Measurements from ENCODE around the gene GGA1. TPM values are rescaled to one million over a fixed set of nuclear protein-coding genes. Genes with fewer than 3 reads are reported as not detected.

Gene GGA1
- total and polyA plus RNA-seq, 2 donors (not counting 1 experiment from before 2014, with no cell fraction given): 18.0 to 27.9 TPM

DNA sequence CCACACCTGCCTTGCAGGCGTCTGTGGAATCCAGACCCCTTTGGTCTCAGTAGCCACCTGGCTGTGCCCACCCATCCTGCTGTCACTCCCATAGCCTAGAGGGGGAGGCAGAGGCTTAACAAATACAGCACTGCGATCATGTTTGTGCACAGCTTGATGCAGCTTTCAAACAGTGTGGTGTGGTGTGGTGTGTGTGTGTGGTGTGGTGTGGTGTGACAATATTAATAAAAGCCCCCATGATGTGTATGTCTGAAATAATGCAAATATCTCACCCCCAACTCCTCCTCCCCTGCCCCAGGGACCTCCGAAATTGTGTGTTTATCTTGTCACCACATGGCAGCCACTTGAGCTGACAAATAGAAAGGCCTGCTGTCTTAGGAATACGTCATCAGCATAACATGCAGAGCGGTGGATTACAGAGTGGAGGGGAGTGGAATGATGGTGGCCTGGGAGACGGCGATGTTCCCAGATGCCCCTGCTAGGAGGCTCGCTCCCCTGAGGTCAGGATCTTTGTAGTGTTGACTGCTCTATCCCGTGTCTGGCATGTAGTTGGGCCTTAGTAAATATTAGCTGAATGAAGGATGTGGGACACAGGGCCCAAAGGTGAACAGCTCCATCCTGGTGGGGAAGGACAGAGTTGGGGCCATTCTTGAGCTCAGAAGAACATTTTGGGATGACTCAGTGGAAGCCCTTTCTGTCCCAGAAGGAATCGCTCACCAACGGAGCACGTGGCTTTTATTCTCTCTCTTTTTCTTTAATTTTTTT, 52.7 kb downstream of the GGA1 start:
- no peaks in the 10 kb centered on the region for H3K27me3 ChIP-seq (ENCODE audit: control insufficient read depth, insufficient read depth, low read length)
- TF ChIP-seq EZH2 (IDR thresholded peaks at IDR 0.05; ENCODE audit: low read length, missing control alignments): no peak
- TF ChIP-seq, protein P1, sequence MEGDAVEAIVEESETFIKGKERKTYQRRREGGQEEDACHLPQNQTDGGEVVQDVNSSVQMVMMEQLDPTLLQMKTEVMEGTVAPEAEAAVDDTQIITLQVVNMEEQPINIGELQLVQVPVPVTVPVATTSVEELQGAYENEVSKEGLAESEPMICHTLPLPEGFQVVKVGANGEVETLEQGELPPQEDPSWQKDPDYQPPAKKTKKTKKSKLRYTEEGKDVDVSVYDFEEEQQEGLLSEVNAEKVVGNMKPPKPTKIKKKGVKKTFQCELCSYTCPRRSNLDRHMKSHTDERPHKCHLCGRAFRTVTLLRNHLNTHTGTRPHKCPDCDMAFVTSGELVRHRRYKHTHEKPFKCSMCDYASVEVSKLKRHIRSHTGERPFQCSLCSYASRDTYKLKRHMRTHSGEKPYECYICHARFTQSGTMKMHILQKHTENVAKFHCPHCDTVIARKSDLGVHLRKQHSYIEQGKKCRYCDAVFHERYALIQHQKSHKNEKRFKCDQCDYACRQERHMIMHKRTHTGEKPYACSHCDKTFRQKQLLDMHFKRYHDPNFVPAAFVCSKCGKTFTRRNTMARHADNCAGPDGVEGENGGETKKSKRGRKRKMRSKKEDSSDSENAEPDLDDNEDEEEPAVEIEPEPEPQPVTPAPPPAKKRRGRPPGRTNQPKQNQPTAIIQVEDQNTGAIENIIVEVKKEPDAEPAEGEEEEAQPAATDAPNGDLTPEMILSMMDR (conservative IDR thresholded peaks at IDR 0.05 in 1 of 2, IDR thresholded peaks at IDR 0.05 in 1 of 2; ENCODE audit: low read depth in 1 of 2, low read length in 2 of 2): peak; percentile 58 to 60
- H3K36me3 ChIP-seq (ENCODE audit: control insufficient read depth, insufficient read depth, low read length): peaks cover 7% of the 10 kb centered on the region
- peak overlapping the region; percentile 92 for H3K4me2 ChIP-seq (ENCODE audit: extremely low read depth, insufficient read depth, low read length)
- peaks cover 30% of the 10 kb centered on the region for H3K4me1 ChIP-seq (ENCODE audit: control insufficient read depth, extremely low read depth, insufficient read depth, low read length)
- peak overlapping the region; percentile 89 for H3K27ac ChIP-seq (ENCODE audit: insufficient read depth, low read length)
- peak overlapping the region in 1 of 4 experiments; percentile 22 for H3K4me3 ChIP-seq (replicated peaks in 1 of 4; ENCODE audit: control extremely low read depth in 1 of 4, insufficient read depth in 1 of 4, low read depth in 3 of 4, low read length in 4 of 4)
- DNase-seq (ENCODE audit: low read depth in 2 of 2): peak; percentile 76 to 80
- H2AFZ ChIP-seq (ENCODE audit: low read length): peak overlapping the region; percentile 48
- H3K9me3 ChIP-seq (ENCODE audit: control insufficient read depth, insufficient read depth, low read depth, low read length): no peaks in the 10 kb centered on the region
- no peak overlapping the region for H3K9ac ChIP-seq (ENCODE audit: insufficient read depth, low read length)
- H4K20me1 ChIP-seq (ENCODE audit: control insufficient read depth, extremely low read depth, insufficient read depth, low read length): no peaks in the 10 kb centered on the region
- H3K79me2 ChIP-seq (ENCODE audit: control insufficient read depth, insufficient read depth, low read length): peaks cover 49% of the 10 kb centered on the region

DNA sequence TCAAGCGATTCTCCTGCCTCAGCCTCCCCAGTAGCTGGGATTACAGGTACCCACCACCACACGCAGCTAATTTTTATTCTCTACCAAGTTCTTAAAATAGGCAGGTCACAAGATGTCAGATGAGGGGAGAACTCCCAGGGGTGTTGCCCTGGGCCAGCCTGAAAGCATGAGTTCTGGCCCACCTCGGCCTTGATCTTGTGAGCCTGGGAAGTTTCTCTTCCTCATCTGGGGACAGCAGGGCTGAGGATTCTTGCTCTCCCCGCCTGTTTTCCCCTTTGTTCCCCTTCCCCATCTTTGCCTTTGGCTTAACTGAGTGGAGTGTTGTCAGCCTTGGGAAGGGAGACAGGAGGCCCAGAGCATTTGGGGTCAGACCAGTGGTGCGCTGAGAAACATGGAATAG, 53.4 kb downstream of the GGA1 start:
- Histone ChIP-seq H3K9me3 (ENCODE audit: control insufficient read depth, insufficient read depth, low read depth, low read length) (no peaks in the 10 kb centered on the region), H3K4me2 (ENCODE audit: extremely low read depth, insufficient read depth, low read length) (no peak overlapping the region), H3K4me3 (replicated peaks in 1 of 4; ENCODE audit: control extremely low read depth in 1 of 4, insufficient read depth in 1 of 4, low read depth in 3 of 4, low read length in 4 of 4) (no peak overlapping the region), H3K4me1 (ENCODE audit: control insufficient read depth, extremely low read depth, insufficient read depth, low read length) (peaks cover 30% of the 10 kb centered on the region), H3K27me3 (ENCODE audit: control insufficient read depth, insufficient read depth, low read length) (no peaks in the 10 kb centered on the region), H3K9ac (ENCODE audit: insufficient read depth, low read length) (no peak overlapping the region), H4K20me1 (ENCODE audit: control insufficient read depth, extremely low read depth, insufficient read depth, low read length) (no peaks in the 10 kb centered on the region), H3K36me3 (ENCODE audit: control insufficient read depth, insufficient read depth, low read length) (peaks cover 8% of the 10 kb centered on the region), H2AFZ (ENCODE audit: low read length) (no peak overlapping the region), H3K79me2 (ENCODE audit: control insufficient read depth, insufficient read depth, low read length) (peaks cover 50% of the 10 kb centered on the region), H3K27ac (ENCODE audit: insufficient read depth, low read length) (peak overlapping the region; percentile 28)
- no peak for DNase-seq (ENCODE audit: low read depth in 2 of 2)
- TF ChIP-seq EZH2 (IDR thresholded peaks at IDR 0.05; ENCODE audit: low read length, missing control alignments): no peak
- TF ChIP-seq, protein P1 (conservative IDR thresholded peaks at IDR 0.05 in 1 of 2, IDR thresholded peaks at IDR 0.05 in 1 of 2; ENCODE audit: low read depth in 1 of 2, low read length in 2 of 2): no peak

GRCh38 chr22:37663521-37664140, 55.0 kb downstream of the GGA1 start:
- Histone ChIP-seq H3K27ac (ENCODE audit: insufficient read depth, low read length) (peak overlapping the region; percentile 29), H2AFZ (ENCODE audit: low read length) (no peak overlapping the region), H3K4me1 (ENCODE audit: control insufficient read depth, extremely low read depth, insufficient read depth, low read length) (peaks cover 24% of the 10 kb centered on the region), H3K36me3 (ENCODE audit: control insufficient read depth, insufficient read depth, low read length) (peaks cover 8% of the 10 kb centered on the region), H3K79me2 (ENCODE audit: control insufficient read depth, insufficient read depth, low read length) (peaks cover 50% of the 10 kb centered on the region), H4K20me1 (ENCODE audit: control insufficient read depth, extremely low read depth, insufficient read depth, low read length) (no peaks in the 10 kb centered on the region), H3K27me3 (ENCODE audit: control insufficient read depth, insufficient read depth, low read length) (no peaks in the 10 kb centered on the region), H3K4me3 (replicated peaks in 1 of 4; ENCODE audit: control extremely low read depth in 1 of 4, insufficient read depth in 1 of 4, low read depth in 3 of 4, low read length in 4 of 4) (no peak overlapping the region), H3K9me3 (ENCODE audit: control insufficient read depth, insufficient read depth, low read depth, low read length) (no peaks in the 10 kb centered on the region), H3K9ac (ENCODE audit: insufficient read depth, low read length) (no peak overlapping the region), H3K4me2 (ENCODE audit: extremely low read depth, insufficient read depth, low read length) (peak overlapping the region; percentile 40)
- DNase-seq (ENCODE audit: low read depth in 2 of 2): peak in 1 of 2 donors; percentile 82
- TF ChIP-seq EZH2 (IDR thresholded peaks at IDR 0.05; ENCODE audit: low read length, missing control alignments): no peak
- TF ChIP-seq, protein P1 (conservative IDR thresholded peaks at IDR 0.05 in 1 of 2, IDR thresholded peaks at IDR 0.05 in 1 of 2; ENCODE audit: low read depth in 1 of 2, low read length in 2 of 2): no peak
